ENCODE data around the gene RERE. TPM values are rescaled to one million over a fixed set of nuclear protein-coding genes. Genes with fewer than 3 reads are reported as not detected.
"Not testable (repeated sequence)": the region's sequence is repeated elsewhere in the genome, so short reads cannot be mapped to it uniquely, and the experiment has no call there.

RERE gene
- total RNA-seq, 2 donors from 2014 or later, result 96.0 to 105 TPM

DNA sequence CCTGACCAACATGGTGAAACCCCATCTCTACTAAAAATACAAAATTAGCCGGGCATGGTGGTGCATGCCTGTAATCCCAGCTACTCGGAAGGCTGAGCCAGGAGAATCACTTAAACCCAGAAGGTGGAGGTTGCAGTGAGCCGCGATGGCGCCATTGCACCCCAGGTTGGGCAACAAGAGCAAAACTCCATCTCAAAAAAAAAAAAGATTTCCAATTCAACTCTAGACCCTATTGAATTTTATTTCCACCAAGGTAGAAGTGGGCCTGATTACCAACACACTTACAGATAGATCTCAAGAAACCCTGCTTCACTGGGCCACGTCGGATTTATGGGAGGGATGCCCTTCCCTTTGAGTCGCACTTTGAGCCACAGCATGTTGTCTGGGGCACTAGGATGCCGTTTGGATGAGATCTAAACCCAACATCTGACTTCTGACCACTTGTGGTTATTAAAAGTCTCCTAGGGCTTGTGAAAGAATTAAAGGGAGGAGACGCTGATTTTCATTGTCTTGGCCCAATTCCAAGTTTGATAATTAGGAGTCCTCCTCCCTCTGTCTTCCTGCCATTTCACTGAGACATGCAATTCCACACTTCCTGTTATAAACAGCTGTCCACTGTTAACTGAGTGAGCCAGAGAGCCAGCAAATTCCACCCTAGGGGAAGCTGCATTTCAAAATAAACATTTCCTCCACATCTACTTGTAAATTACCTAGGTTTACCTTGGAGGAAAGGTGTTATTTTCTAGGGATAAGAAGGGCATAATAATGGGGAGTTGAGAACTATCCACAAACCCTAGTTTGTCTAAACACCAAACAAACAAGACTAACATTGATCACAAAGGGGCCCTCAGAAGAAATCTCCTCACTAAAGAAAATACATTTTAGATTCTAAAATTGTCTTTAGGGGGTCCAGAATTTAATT is 5.2 kb upstream of the RERE start:
- Histone ChIP-seq H3K27ac (peak overlapping the region; percentile 49), H3K9me3 (no peaks in the 10 kb centered on the region), H3K4me3 (no peak overlapping the region), H3K9ac (ENCODE audit: low read depth in 2 of 2, low read length in 2 of 2) (peak overlapping the region in 1 of 2 donors; percentile 0), H3K36me3 (no peaks in the 10 kb centered on the region), H3K27me3 (no peaks in the 10 kb centered on the region), H3K4me1 (peaks cover 8% of the 10 kb centered on the region)
- DNase-seq, result peak; percentile 30
- intact Hi-C loops (cut with DNase I), result no loop called here
- no peak for TF ChIP-seq CTCF (IDR thresholded peaks at IDR 0.05)

- no peak overlapping the region for H3K4me3 ChIP-seq
- no peak for TF ChIP-seq CTCF (IDR thresholded peaks at IDR 0.05)
- H3K4me1 ChIP-seq, result peaks cover 8% of the 10 kb centered on the region
- intact Hi-C loops (cut with DNase I), result no loop called here
- no peaks in the 10 kb centered on the region for H3K9me3 ChIP-seq
- H3K9ac ChIP-seq (ENCODE audit: low read depth in 2 of 2, low read length in 2 of 2), result no peak overlapping the region
- H3K27ac ChIP-seq, result no peak overlapping the region
- H3K36me3 ChIP-seq, result no peaks in the 10 kb centered on the region
- no peak for DNase-seq
- no peaks in the 10 kb centered on the region for H3K27me3 ChIP-seq
These were observed 3.6 kb upstream of the RERE start for GRCh38 chr1:8821084-8821483.

GRCh38 chr1:8818789-8819188 is 1.3 kb upstream of the RERE start:
- H3K4me3 ChIP-seq; H3K9me3 ChIP-seq; H3K36me3 ChIP-seq; H3K9ac ChIP-seq (ENCODE audit: low read depth in 2 of 2, low read length in 2 of 2); intact Hi-C loops (cut with DNase I); H3K27me3 ChIP-seq; H3K4me1 ChIP-seq; DNase-seq: not testable (repeated sequence)
- H3K27ac ChIP-seq, result peak overlapping the region; percentile 83

DNA sequence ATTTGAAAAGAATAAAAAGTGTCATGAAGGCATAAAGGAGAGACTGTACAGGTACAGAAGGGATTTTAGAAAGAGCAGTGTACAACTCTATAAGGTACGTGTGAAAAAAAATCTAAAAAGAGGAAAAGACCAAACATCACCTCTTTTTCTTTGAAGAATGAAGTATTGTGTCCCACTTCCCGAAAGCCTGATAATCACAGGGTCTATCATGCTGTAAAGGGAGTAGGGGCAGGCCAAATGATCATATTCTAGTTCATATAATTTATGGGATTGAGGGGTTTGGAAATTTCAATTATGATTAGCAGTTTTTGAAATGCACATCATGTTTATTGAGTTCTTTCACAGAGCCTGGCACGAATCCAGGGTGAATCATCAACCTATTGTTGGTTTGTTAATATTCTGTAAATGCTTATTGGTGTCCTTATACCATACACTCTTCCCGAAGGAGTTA is 910 bp upstream of the RERE start:
- H3K4me3 ChIP-seq, result peak overlapping the region; percentile 81
- no peaks in the 10 kb centered on the region for H3K36me3 ChIP-seq
- H3K9ac ChIP-seq (ENCODE audit: low read depth in 2 of 2, low read length in 2 of 2), result peak overlapping the region; percentile 80 to 83
- no peak for TF ChIP-seq CTCF (IDR thresholded peaks at IDR 0.05)
- peak overlapping the region; percentile 83 for H3K27ac ChIP-seq
- no peaks in the 10 kb centered on the region for H3K9me3 ChIP-seq
- peaks cover 8% of the 10 kb centered on the region for H3K4me1 ChIP-seq
- DNase-seq, result peak; percentile 59
- no peaks in the 10 kb centered on the region for H3K27me3 ChIP-seq
- intact Hi-C loops (cut with DNase I), result no loop called here

GRCh38 chr1:8816831-8817411 is 519 bp downstream of the RERE start:
- no peak for TF ChIP-seq CTCF (IDR thresholded peaks at IDR 0.05)
- Histone ChIP-seq H3K9ac (ENCODE audit: low read depth in 2 of 2, low read length in 2 of 2) (peak overlapping the region; percentile 94 to 97), H3K27me3 (no peaks in the 10 kb centered on the region), H3K4me3 (peak overlapping the region; percentile 81), H3K36me3 (no peaks in the 10 kb centered on the region), H3K27ac (peak overlapping the region; percentile 83), H3K4me1 (peaks cover 3% of the 10 kb centered on the region), H3K9me3 (no peaks in the 10 kb centered on the region)
- intact Hi-C loops (cut with DNase I), result no loop called here
- DNase-seq, result peak; percentile 51

GRCh38 chr1:8816264-8816663 is 1.2 kb downstream of the RERE start:
- intact Hi-C loops (cut with DNase I), result no loop called here
- peak overlapping the region; percentile 81 for H3K4me3 ChIP-seq
- peak overlapping the region in 1 of 2 donors; percentile 94 for H3K9ac ChIP-seq (ENCODE audit: low read depth in 2 of 2, low read length in 2 of 2)
- DNase-seq, result no peak
- TF ChIP-seq CTCF (IDR thresholded peaks at IDR 0.05), result no peak
- no peaks in the 10 kb centered on the region for H3K9me3 ChIP-seq
- H3K4me1 ChIP-seq, result peaks cover 3% of the 10 kb centered on the region
- H3K27me3 ChIP-seq, result no peaks in the 10 kb centered on the region
- H3K36me3 ChIP-seq, result no peaks in the 10 kb centered on the region
- peak overlapping the region; percentile 83 for H3K27ac ChIP-seq
